ENCODE measurements around the gene ADARB2. TPM values are rescaled to one million over a fixed set of nuclear protein-coding genes. Genes with fewer than 3 reads are reported as not detected.

ADARB2 gene
- total RNA-seq, 4 donors from 2014 or later: 0.80 to 4.9 (median 2.3) TPM

DNA sequence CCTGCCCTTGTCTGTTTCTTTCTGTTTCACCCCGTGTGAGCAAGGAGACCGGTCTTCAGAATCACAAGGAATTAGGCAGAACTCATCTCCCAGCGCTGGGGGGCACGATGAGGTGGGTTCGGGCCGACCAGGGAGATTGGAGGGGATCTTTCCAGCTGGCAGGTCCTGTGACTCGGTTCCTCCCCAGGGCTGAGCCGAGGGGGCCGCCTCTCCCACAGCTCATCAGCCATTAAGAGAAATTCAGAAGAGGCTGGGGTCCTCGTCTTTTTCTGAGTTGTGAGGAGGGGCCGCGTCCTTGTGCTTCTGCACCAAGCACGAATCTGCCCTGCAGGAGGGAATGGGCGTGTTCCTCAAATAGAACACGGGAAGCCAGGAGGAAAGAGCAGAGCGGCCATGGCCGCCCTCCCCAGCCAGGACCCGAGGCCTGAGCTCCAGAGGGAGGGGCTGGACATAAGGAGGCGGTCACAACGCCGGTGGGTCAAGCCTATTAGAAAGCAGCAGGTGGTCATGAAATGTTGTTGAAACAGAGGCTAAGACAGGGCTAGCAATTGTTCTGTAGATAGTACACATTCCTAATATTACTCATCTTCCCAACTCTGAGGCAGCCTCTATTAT lies 125.3 kb downstream of the ADARB2 start:
- 64% methylated on average over 21 of the region's 21 CpGs; no CpG with 5 or more reads in 1 of the 2 donors for WGBS, 2 donors (ENCODE audit: low coverage in 1 of 2)
- Histone ChIP-seq H3K27me3 (peaks cover 34% of the 10 kb centered on the region), H3K9me3 (no peaks in the 10 kb centered on the region), H3K4me3 (no peak overlapping the region), H3K4me1 (no peaks in the 10 kb centered on the region), H3K36me3 (no peaks in the 10 kb centered on the region), H3K27ac (no peak overlapping the region)
- TF ChIP-seq, protein P1, sequence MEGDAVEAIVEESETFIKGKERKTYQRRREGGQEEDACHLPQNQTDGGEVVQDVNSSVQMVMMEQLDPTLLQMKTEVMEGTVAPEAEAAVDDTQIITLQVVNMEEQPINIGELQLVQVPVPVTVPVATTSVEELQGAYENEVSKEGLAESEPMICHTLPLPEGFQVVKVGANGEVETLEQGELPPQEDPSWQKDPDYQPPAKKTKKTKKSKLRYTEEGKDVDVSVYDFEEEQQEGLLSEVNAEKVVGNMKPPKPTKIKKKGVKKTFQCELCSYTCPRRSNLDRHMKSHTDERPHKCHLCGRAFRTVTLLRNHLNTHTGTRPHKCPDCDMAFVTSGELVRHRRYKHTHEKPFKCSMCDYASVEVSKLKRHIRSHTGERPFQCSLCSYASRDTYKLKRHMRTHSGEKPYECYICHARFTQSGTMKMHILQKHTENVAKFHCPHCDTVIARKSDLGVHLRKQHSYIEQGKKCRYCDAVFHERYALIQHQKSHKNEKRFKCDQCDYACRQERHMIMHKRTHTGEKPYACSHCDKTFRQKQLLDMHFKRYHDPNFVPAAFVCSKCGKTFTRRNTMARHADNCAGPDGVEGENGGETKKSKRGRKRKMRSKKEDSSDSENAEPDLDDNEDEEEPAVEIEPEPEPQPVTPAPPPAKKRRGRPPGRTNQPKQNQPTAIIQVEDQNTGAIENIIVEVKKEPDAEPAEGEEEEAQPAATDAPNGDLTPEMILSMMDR (IDR thresholded peaks at IDR 0.05): no peak
- TF ChIP-seq POLR2AphosphoS5 (IDR thresholded peaks at IDR 0.05) (no peak), EP300 (IDR thresholded peaks at IDR 0.05; ENCODE audit: low read depth) (no peak), POLR2A (IDR thresholded peaks at IDR 0.05) (no peak)
- in situ Hi-C loops (cut with MboI; ENCODE audit: low pct_ligation_motif_present in 1 of 4, low pct_unique_long_range_greater_than_20kb in 1 of 4, low sequenced_read_pairs in 3 of 4): no loop called here
- intact Hi-C loops (cut with DNase I; ENCODE audit: low total_unique reads): no loop called here
- no peak for DNase-seq

- no peak for TF ChIP-seq POLR2A (IDR thresholded peaks at IDR 0.05)
- no peak for TF ChIP-seq EP300 (IDR thresholded peaks at IDR 0.05; ENCODE audit: low read depth)
- no peak for TF ChIP-seq POLR2AphosphoS5 (IDR thresholded peaks at IDR 0.05)
- TF ChIP-seq, protein P1 (IDR thresholded peaks at IDR 0.05): no peak
- in situ Hi-C loops (cut with MboI; ENCODE audit: low pct_ligation_motif_present in 1 of 4, low pct_unique_long_range_greater_than_20kb in 1 of 4, low sequenced_read_pairs in 3 of 4) (no loop called here), intact Hi-C loops (cut with DNase I; ENCODE audit: low total_unique reads) (no loop called here)
- no peaks in the 10 kb centered on the region for H3K9me3 ChIP-seq
- no peaks in the 10 kb centered on the region for H3K36me3 ChIP-seq
- 77 to 86% methylated on average over 5 to 22 of the region's 22 CpGs for WGBS, 2 donors (ENCODE audit: low coverage in 1 of 2)
- H3K27ac ChIP-seq: no peak overlapping the region
- no peak overlapping the region for H3K4me3 ChIP-seq
- no peaks in the 10 kb centered on the region for H3K4me1 ChIP-seq
- H3K27me3 ChIP-seq: peaks cover 37% of the 10 kb centered on the region
- no peak for DNase-seq
These were observed 126.1 kb downstream of the ADARB2 start for GRCh38 chr10:1610986-1611770.

DNA sequence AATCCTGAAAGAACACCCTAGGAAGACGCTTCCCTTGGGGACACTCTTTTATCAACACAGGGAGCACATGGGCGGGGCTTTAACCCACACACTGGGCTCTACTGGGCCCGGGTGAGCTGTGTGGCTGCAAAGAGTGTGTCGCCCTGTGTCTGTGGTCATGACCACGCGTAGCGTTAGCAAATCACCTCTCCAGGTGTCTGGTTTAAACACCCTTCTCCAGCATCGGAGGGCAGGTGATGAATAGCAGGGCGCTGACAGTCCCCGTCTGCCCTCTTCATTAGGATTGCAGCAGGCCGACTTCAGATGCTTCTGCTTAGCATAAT lies 127.7 kb downstream of the ADARB2 start:
- intact Hi-C loops (cut with DNase I; ENCODE audit: low total_unique reads): no loop called here
- TF ChIP-seq EP300 (IDR thresholded peaks at IDR 0.05; ENCODE audit: low read depth) (no peak), POLR2AphosphoS5 (IDR thresholded peaks at IDR 0.05) (no peak), POLR2A (IDR thresholded peaks at IDR 0.05) (no peak)
- TF ChIP-seq, protein P1 (IDR thresholded peaks at IDR 0.05): no peak
- WGBS, 2 donors (ENCODE audit: low coverage in 1 of 2): 65 to 66% methylated on average over 11 of the region's 11 CpGs

DNA sequence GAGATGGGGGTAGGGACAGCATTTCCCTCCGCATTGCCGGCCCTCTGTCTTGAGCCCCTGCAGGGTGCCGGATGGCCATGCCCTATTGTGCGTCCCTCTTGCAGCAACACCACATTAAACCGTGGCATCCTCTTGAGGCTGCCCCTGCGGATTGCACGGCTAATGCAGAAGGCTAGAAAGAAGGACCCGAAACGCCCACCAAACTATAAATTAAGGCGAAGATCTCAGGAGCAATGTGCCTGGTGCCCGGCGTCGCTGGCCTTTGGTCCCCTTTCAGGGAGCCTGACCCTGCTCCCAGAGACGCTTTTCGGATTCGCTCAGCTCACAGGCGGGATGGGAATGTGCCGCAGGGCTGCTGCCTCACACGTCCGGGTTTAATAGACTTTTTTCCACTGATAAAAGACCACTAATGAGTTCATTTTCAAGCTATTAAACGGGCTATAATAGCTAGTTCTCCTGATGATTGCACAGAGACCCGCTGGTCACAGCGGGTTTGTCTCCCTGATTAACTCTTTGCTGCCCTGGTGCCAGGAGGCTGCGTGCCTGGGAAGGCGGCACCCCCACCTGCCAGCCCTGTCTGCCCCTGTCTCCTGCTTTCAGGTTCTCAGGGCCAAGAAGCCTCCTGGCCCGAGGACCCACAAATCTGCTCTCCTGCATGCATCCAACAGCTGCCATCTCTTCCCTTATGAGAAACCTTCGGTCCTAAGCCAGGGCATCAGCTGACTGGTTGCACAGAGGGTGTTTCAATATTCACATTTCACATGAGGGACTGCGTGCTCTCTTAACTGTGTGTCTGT lies 128.3 kb downstream of the ADARB2 start:
- peaks cover 44% of the 10 kb centered on the region for H3K27me3 ChIP-seq
- in situ Hi-C loops (cut with MboI; ENCODE audit: low pct_ligation_motif_present in 1 of 4, low pct_unique_long_range_greater_than_20kb in 1 of 4, low sequenced_read_pairs in 3 of 4): no loop called here
- H3K36me3 ChIP-seq: no peaks in the 10 kb centered on the region
- WGBS, 2 donors (ENCODE audit: low coverage in 1 of 2): 26 to 43% methylated on average over 4 to 28 of the region's 28 CpGs
- H3K4me3 ChIP-seq: no peak overlapping the region
- DNase-seq: no peak
- H3K4me1 ChIP-seq: no peaks in the 10 kb centered on the region
- H3K9me3 ChIP-seq: no peaks in the 10 kb centered on the region
- no peak for TF ChIP-seq POLR2A (IDR thresholded peaks at IDR 0.05)
- no peak for TF ChIP-seq EP300 (IDR thresholded peaks at IDR 0.05; ENCODE audit: low read depth)
- no peak for TF ChIP-seq POLR2AphosphoS5 (IDR thresholded peaks at IDR 0.05)
- TF ChIP-seq, protein P1 (IDR thresholded peaks at IDR 0.05): no peak
- intact Hi-C loops (cut with DNase I; ENCODE audit: low total_unique reads): no loop called here
- no peak overlapping the region for H3K27ac ChIP-seq

More for the DNA sequence above, 127.7 kb downstream of the ADARB2 start:
- Histone ChIP-seq H3K4me3 (no peak overlapping the region), H3K36me3 (no peaks in the 10 kb centered on the region), H3K4me1 (no peaks in the 10 kb centered on the region), H3K9me3 (no peaks in the 10 kb centered on the region), H3K27ac (no peak overlapping the region), H3K27me3 (peaks cover 44% of the 10 kb centered on the region)
- no peak for DNase-seq
- in situ Hi-C loops (cut with MboI; ENCODE audit: low pct_ligation_motif_present in 1 of 4, low pct_unique_long_range_greater_than_20kb in 1 of 4, low sequenced_read_pairs in 3 of 4): no loop called here
